ENCODE measurements around the gene CDC26.

The CDC26 gene

GRCh38 chr9:113219186-113219936, 56.0 kb downstream of the CDC26 start:
- peak; percentile 67 for DNase-seq
- in situ Hi-C loops (cut with MboI; ENCODE audit: low pct_unique_long_range_greater_than_20kb, low sequenced_read_pairs): no loop called here
